GM18499 (cell line): Measurements from ENCODE around the gene HIVEP3.

Experiments used
- ATAC-seq: cut with Tn5 transposase; IDR thresholded peaks from one replicate; pipeline ENCODE4 v1.9.1; 2021; ENCODE audit warnings: moderate number of reproducible peaks; ENCODE audit not compliant: insufficient read depth, unreplicated experiment

Gene HIVEP3

DNA sequence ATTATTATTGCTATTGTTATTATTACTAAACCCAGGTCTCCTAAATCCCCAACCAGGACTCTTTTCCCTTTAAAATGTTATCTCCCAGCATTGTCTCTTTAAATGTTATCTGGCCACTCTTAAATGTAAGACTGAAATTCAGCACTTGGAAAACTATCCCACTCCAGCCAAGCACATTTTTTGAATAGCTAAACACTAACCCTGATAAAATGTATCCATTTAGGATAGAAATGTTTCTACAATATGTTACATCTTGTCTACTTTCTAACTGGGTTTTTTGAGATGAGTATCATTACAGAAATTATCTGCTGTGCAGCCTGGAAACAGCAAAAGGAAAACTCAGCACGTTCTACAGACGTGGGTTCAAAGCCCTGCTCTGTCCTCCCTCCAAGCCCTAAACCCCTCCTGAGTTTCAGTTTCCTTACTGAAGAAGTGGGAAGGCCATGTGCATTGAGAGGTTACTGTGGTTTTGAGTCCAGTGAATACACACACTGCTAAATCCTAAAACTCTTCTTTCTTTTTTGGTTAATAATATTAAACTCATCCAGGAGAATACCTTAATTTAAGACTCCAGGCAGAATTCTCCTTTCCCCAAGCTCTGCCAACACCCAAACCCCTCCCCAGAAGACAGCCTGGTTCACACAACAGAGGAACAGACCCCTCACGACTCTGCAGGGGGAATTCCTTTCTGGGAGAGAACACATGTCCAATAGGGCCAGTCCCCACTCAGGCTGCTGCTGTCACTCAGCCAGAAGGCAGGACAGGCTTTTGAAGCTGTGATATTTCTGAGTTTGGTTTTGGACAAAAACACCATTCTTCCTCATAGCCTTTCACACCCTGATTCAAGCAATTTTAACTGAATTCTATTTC lies 41.9 kb downstream of the HIVEP3 start:
- no peak for ATAC-seq

- no peak for ATAC-seq
These were observed 43.2 kb downstream of the HIVEP3 start for GRCh38 chr1:41875487-41875886.

DNA sequence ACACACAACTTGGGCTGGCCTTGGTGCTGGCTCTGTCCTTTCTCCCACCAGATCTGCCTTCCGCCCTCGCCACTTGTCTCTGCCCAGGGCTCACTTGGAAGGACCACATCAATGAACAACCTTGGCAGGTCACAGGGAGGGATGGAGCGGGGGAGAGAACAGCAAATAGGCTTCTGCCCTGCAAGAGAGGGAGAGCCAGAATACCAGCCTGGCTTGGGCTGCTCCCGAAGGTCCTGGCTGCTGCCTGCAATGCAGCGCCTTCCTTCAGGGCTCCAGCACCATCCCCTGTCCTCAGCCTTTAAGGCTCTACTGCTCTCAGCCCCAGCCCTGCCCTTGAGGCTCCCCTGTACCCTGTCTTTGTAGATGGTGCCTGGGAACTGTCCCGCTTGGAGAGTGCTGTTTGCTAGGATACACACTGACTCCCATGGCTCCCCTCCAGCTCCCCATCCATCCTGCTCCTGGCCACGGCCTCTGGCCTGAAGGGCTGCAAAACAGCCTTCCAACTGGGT lies 43.8 kb downstream of the HIVEP3 start:
- no peak for ATAC-seq

- ATAC-seq: no peak
These were observed 44.5 kb downstream of the HIVEP3 start for GRCh38 chr1:41874151-41874719.

DNA sequence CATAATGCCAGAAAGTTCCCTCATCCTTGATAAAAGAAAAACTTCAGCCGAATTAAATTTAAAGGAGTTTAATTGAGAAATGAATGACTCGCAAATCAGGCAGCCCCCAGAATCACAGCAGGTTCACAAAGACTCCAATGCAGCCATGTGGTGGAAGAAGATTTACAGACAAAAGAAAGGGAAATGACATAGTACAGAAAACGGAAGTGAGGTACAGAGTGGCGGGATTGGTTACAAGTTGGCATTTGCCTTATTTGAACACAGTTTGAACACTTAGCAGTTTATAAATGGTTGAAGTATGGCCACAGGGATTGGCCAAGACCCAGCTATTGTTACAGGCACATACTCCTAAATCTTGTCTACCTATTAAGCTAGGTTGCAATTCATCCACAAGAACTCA lies 46.6 kb downstream of the HIVEP3 start:
- no peak for ATAC-seq

GRCh38 chr1:41870076-41870562 lies 48.6 kb downstream of the HIVEP3 start:
- no peak for ATAC-seq

DNA sequence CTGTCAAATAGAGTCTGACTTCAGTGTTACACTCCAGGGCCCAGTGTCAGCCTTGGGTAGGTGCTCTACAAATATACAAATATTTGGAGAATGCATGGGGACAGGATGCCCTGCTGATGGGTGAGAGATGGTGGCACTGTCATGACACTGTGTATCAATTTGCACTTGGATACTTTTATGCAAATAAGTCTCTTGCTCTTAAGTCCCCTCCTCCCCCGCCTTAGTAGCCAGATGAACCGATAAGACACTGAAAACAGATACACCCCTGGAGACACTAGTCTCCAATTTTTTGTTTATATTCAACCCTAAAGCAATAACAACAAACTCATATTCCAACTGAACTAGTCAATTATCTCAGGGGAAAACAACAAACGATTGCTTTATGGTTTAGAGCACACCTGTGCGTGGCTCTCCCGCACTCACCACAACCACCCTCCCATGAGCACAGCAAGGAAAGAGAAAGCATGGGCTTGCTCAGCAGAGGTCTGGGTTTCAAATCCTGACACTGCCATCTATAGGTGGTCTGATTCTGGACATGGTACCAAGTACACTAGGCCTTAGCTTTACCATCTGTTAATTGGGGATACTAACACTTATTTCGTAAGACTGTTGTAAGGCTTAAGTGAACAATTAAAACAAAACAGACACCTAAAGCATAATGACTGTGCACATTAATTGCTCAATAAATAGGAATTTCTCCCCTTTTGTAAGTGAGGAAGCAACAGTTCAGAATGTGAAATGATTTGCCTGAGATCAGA lies 50.3 kb downstream of the HIVEP3 start:
- ATAC-seq: no peak

DNA sequence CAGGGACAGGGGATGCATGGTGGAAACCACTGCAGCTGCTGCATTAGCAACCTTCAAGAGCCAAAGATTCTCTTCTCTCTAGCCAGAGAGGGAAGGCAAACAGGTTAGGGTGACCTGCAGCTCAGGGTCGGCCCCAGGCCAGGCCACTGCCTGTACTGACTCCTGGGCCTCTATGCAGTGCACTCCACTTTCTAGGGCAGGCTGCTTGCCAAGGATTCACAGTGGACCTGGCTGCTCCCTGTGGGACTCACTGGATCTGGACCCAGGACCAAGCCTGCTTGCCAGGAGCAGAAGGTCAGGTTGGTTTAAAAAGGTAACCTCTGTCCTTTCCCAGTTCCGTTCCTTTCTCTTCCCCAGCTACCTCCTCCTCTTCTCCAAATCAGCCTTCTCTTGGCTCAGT lies 52.4 kb downstream of the HIVEP3 start:
- no peak for ATAC-seq

- no peak for ATAC-seq
These were observed 54.2 kb downstream of the HIVEP3 start for GRCh38 chr1:41864471-41865040.

DNA sequence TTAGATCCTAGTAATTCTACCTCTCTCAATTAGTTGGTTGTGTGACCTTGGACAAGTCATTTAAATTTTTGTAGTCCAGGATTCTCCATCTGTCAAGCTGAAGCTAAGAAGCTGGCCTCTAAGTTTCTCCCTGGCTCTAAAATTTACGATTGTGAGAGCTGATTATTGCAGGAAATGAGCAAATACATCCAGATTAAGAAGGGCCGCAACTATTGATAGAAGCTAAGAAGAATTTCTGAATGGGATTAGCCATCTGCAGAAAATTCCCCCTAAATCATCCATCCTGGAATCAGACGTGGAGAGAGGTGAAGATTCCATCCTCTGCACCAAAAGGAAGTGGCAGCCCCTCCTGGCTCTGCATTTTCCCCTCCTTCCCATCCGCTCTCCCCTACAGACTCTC lies 55.0 kb downstream of the HIVEP3 start:
- ATAC-seq: no peak

DNA sequence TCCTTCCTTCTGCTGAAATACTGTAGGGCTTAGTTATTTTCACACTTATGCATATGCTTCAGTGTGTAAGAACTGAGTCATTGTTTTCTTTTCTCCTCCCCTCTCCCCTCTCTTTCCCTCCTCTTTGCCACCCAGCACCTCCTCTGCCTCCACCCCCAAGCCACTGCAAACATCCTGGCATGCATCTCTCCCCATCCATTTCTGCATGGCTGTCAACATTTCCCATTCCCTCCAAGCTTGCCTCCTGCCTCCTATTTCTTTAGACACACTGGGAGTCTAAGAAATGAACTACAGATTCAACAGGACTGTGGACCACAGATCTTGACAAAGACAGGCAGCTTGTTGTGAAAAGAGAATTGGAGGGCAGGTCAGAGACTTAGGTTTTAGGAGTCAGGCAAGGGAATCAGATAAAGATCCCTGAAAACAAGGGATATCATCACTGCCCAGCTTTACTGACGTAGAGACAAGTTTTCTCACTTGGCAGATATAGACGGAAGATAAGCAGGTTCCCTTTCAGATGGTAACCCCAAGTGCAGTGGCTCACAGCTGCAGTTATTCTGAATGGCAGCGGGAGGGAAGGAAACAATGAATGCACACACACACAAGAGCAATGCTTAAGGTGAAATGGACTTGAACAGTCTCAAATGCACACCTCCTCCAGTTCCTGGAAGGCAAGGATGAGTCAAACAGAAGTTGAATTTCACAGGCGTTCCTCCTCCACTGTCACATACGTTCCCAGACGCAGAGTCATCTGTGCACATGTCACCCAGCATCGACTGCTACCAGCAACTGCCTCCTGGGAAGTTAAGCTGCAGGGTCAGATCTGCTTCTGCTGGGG lies 56.1 kb downstream of the HIVEP3 start:
- no peak for ATAC-seq

DNA sequence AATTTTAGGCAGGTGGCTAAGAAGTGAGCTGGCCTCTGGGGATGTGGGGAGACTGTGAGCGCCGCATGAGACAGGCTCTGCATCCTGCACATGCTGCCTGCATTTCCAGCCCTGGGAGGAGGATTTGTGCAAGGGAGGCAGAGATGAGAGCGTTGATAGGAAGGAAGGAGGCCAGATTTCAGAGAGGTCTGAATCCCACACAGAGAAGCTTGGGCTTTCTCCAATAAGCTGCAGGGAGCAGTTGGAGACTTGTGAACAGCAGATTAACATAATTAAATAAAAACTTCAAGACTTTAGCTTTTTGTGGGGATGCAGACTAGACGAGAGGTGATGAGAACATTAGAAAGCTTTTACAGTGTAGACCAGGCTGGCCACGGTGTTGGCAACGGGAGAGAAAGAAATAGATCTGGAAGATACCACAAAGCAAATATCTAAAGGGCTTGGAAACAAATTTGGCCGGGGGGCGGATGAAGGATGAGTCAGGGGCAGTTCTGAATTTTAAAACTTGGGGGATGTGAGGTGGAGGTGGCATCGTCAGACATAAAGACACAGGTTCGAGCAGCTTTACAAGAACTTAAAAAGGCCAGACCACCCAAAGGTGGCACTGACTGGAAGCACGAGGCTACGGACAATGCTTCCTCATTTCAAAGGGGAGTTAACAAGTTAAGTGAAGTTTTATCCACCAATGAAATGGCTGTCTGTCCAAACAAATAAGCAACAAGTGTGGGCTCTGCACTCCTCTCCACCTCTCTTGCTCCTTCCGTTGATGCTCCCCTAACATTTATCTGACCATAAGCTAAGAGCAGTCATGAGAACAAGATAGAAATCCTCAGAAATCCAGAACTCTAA lies 57.0 kb downstream of the HIVEP3 start:
- ATAC-seq: no peak

DNA sequence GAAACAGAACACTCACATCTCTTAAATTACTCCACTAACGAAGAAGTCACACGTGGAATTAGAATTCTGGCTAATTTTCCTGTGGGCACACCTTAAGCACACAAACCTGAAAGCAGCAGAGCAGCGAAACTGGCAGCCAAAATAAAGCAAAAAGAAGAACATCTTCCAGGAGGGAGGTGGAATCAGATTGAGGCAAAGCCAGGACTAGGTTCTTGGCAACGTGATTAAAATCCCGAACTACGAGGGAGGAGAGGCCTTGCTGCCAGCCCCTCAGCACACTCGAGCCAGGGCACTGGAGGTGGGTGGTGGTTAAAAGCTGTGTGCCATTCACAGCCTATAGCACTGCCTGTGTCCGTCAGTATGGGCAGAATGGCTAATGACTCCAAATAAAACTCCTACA lies 58.0 kb downstream of the HIVEP3 start:
- ATAC-seq: no peak

DNA sequence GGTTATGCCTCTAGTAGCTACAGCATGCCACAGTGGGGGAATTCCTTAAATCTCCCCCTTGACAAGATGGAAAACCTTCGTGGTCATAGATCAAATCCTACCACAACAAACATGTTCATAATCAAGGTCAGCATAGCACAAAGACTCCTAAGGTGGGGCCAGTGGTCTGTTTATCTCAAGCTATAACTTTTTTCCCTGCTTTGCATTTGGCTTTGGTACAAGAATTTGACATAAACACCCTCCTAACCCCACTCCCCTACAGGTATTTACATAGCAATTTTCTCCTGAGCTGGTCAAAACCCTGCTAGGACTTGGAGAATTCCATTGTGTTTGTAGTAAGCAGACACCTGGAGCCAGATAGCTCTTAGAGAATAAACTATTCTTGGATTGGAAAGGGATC lies 58.5 kb downstream of the HIVEP3 start:
- no peak for ATAC-seq

DNA sequence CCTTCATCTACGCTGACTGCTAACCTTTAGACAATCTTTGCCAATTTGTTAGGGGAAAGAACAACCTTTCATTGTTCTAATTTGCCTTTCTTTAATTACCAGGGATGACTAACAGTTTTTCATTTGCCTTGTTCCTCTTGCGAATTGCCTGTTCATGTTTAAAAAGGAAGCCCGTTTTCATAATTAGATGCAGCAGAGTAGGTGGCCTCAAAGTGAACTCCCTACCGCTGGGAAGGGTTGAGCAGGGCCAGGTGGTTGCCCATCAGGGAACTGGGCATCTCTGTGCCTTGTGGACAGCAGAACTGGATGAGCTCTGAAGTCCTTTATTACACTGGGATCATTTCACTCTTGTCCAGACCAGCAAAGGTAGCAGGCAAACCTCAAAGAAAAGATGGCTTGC lies 59.0 kb downstream of the HIVEP3 start:
- ATAC-seq: no peak

DNA sequence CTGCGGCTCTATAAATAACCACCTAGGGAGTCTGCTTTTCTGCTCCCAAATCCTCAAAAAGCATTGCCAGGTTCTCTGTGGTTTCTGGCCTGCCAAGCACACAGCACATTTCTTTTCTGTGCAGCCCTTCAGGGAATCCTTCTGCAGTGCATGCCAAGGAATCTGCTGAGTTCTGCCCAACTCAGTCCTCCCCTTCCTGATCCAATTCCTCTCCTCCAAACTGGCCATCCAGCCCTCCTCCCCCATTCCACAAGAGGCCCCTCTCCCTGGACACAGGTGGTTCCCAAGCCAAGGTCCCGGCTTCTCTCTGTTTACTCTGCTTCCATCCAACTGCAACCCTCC lies 61.8 kb downstream of the HIVEP3 start:
- no peak for ATAC-seq

- ATAC-seq: no peak
These were observed 62.4 kb downstream of the HIVEP3 start for GRCh38 chr1:41856151-41856943.

DNA sequence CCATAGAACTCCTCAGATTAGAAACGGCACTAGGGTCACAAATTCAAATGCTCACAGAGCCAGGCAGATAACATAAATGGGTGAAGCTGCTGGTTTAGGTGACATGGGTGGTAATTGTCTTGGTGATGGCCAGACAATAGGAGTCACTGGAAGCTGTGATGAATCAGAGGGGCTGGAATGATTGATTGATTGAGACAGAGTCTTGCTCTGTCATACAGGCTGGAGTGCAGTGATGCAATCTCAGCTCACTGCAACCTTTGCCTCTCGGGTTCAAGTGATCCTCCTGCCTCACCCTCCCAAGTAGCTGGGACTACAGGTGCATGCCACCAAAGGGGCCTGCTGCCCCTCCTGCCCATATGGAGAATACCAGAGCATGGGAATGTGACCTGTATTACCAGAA lies 63.0 kb downstream of the HIVEP3 start:
- ATAC-seq: no peak
